ENCODE data around the gene WWTR1. TPM values are rescaled to one million over a fixed set of nuclear protein-coding genes. Genes with fewer than 3 reads are reported as not detected.

Gene WWTR1
- polyA plus RNA-seq, 1 experiment = 119 TPM

DNA sequence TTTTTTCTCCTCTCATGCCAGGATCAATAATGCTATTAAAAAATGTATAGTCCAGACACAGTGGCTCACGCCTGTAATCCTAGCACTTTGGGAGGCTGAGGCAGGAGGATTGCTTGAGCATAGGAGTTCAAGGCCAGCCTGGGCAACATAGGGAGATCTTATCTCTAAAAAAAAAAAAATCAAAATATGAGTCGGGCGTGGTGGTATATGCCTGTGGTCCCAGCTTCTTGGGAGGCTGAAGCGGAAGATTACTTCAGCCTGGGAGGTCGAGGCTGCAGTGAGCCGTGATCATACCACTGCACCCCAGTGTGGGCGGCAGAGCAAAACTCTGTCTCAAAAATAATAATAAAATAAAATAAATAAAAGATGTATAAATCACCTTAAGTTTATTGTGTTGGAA, 75.4 kb downstream of the WWTR1 start:
- POLR2A ChIA-PET = no interaction called here
- Histone ChIP-seq H3K27me3 (ENCODE audit: control insufficient read depth, insufficient read depth, low read length) (no peaks in the 10 kb centered on the region), H3K36me3 (ENCODE audit: control insufficient read depth, insufficient read depth, low read length) (no peaks in the 10 kb centered on the region), H3K4me3 (ENCODE audit: low read depth, low read length) (no peak overlapping the region)
- CTCF ChIA-PET = interaction anchor here (1.4 kb wide), 1 partner anchor 9 kb away, joined by 3 read pairs; no protein-coding TSS in a partner anchor
- no peak for DNase-seq (ENCODE audit: low read depth)
- TF ChIP-seq, protein P1, sequence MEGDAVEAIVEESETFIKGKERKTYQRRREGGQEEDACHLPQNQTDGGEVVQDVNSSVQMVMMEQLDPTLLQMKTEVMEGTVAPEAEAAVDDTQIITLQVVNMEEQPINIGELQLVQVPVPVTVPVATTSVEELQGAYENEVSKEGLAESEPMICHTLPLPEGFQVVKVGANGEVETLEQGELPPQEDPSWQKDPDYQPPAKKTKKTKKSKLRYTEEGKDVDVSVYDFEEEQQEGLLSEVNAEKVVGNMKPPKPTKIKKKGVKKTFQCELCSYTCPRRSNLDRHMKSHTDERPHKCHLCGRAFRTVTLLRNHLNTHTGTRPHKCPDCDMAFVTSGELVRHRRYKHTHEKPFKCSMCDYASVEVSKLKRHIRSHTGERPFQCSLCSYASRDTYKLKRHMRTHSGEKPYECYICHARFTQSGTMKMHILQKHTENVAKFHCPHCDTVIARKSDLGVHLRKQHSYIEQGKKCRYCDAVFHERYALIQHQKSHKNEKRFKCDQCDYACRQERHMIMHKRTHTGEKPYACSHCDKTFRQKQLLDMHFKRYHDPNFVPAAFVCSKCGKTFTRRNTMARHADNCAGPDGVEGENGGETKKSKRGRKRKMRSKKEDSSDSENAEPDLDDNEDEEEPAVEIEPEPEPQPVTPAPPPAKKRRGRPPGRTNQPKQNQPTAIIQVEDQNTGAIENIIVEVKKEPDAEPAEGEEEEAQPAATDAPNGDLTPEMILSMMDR (IDR thresholded peaks at IDR 0.05; ENCODE audit: insufficient read depth, low read depth, low read length) = no peak

DNA sequence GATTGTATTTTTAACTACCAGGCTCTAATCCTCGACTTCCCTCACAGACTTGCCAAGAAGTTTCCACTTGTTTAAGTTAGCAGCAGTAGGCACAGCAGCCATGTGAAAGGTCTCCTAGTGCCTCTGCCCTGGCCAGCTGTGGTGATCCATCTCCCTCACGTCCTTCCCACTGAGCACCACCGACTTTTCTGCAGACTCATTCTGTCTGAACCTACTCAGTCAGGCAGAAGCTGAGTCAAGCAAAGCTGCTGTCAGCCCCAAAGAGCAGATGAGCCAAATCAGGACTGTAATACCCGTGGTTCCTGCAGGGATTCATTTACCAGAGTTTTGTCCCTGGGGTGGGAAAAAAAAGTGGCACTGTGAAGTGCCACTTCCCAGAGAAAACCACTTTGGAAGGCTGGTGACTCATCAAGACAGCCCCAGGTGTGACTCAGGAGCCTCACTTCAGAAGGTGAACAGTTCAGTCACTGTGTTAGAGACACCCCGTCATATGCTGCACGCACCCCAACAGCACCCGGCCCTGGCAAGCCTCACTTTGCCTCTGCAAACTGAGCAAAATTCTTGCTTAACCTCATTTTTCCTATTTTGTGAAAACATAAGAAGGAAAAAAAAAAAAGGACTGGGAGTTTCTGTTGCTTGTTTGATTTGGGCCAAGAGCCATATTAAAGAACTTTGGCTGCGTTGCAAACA, 76.0 kb downstream of the WWTR1 start:
- no peaks in the 10 kb centered on the region for H3K27me3 ChIP-seq (ENCODE audit: control insufficient read depth, insufficient read depth, low read length)
- POLR2A ChIA-PET = no interaction called here
- CTCF ChIA-PET = interaction anchor here (0.9 to 1.8 kb wide), 3 partner anchors 9 to 25 kb away, joined by 3 to 5 read pairs (median 3); no protein-coding TSS in a partner anchor
- no peak overlapping the region for H3K4me3 ChIP-seq (ENCODE audit: low read depth, low read length)
- H3K36me3 ChIP-seq (ENCODE audit: control insufficient read depth, insufficient read depth, low read length) = no peaks in the 10 kb centered on the region
- DNase-seq (ENCODE audit: low read depth) = peak; percentile 46
- TF ChIP-seq, protein P1 (IDR thresholded peaks at IDR 0.05; ENCODE audit: insufficient read depth, low read depth, low read length) = no peak

DNA sequence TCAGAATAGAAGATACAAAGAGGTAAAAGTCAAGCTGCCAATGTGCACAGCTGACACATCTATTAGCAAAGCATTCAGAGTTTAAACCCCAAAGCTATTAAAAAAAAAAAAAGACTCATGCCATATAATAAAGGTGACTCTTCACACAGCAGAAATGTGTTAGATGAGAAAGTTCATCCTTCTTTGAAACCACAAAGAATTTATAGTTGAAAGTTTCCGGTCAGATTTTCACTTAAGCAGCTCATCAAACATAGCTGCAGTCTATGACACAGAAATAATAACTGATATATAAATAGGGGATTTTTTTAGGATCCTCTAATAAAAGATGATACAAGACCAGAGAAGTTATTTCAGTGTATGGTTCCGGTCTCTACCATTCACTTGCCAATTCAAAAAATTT, 76.6 kb downstream of the WWTR1 start:
- H3K36me3 ChIP-seq (ENCODE audit: control insufficient read depth, insufficient read depth, low read length) = no peaks in the 10 kb centered on the region
- no peak for DNase-seq (ENCODE audit: low read depth)
- ChIA-PET POLR2A (interaction anchor here (0.7 kb wide), 1 partner anchor 195 kb away, joined by 3 read pairs; no protein-coding TSS in a partner anchor), CTCF (interaction anchor here (0.9 to 1.8 kb wide), 4 partner anchors 8 to 227 kb away, joined by 3 to 5 read pairs (median 4); no protein-coding TSS in a partner anchor)
- H3K4me3 ChIP-seq (ENCODE audit: low read depth, low read length) = no peak overlapping the region
- TF ChIP-seq, protein P1 (IDR thresholded peaks at IDR 0.05; ENCODE audit: insufficient read depth, low read depth, low read length) = no peak
- H3K27me3 ChIP-seq (ENCODE audit: control insufficient read depth, insufficient read depth, low read length) = no peaks in the 10 kb centered on the region

DNA sequence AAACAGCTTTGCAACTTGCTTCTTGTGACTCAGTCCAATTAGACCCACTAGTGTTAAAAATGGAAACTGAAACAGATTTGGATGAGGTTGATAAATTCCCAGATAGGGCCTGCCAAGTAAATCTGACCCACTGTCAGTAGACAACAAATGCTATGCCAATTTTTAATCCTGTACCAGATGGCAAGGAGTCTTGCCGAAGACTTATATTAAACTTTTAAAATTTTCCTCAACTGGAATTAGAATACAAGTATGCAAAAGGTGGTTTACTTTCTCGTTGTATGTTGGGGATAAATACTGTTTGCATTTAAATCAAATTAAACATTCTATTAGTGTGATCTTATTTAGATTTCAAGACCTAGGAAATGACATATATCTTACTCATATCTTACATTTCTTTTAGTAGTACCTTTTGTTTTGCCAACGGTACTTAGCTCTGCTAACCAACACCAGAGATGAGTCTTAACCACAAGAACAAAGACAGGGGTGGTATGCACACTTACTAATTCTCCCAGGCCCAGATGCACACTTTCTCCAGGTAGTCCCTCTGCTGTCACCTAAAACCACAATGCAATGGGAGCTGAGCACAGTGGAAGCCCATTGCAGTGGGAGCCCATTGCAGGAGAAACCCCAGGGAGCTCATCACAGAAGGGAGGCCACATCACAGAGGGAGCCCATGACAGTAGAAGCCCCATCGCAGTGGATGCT, 77.8 kb downstream of the WWTR1 start:
- no peaks in the 10 kb centered on the region for H3K36me3 ChIP-seq (ENCODE audit: control insufficient read depth, insufficient read depth, low read length)
- ChIA-PET POLR2A (interaction anchor here (0.6 kb wide), 1 partner anchor 482 kb away, joined by 3 read pairs; no protein-coding TSS in a partner anchor), CTCF (interaction anchor here (0.6 to 1.8 kb wide), 4 partner anchors 10 to 228 kb away, joined by 3 to 5 read pairs (median 4); no protein-coding TSS in a partner anchor)
- H3K4me3 ChIP-seq (ENCODE audit: low read depth, low read length) = no peak overlapping the region
- H3K27me3 ChIP-seq (ENCODE audit: control insufficient read depth, insufficient read depth, low read length) = no peaks in the 10 kb centered on the region
- DNase-seq (ENCODE audit: low read depth) = no peak
- TF ChIP-seq, protein P1 (IDR thresholded peaks at IDR 0.05; ENCODE audit: insufficient read depth, low read depth, low read length) = no peak

DNA sequence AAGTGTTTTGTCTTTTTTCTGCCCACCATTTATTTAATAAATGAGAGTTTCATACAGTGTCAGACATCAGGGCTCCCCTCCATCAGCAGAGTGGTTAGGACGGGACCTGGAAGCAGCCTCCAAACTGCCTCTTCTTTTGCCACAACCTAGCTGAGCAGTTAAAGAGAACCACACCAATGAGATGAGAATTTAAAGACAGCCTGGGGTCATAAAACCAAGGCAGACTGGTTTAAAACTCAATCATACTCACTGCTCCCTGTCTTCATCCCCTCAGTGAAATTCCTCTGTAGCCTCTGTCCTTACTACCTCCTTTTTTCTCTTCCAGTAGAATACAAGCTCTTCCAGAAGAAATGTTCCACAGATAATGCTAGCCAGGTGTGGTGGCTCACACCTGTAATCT, 78.7 kb downstream of the WWTR1 start:
- no peak for DNase-seq (ENCODE audit: low read depth)
- no peaks in the 10 kb centered on the region for H3K27me3 ChIP-seq (ENCODE audit: control insufficient read depth, insufficient read depth, low read length)
- TF ChIP-seq, protein P1 (IDR thresholded peaks at IDR 0.05; ENCODE audit: insufficient read depth, low read depth, low read length) = no peak
- no peaks in the 10 kb centered on the region for H3K36me3 ChIP-seq (ENCODE audit: control insufficient read depth, insufficient read depth, low read length)
- POLR2A ChIA-PET = interaction anchor here (0.6 kb wide), 1 partner anchor 56 kb away, joined by 3 read pairs; no protein-coding TSS in a partner anchor
- CTCF ChIA-PET = interaction anchor here (0.8 to 1.2 kb wide), 2 partner anchors 10 to 138 kb away, joined by 3 read pairs; no protein-coding TSS in a partner anchor
- no peak overlapping the region for H3K4me3 ChIP-seq (ENCODE audit: low read depth, low read length)
